BE2C (cell line): ENCODE measurements around the gene DLGAP4.

Experiments used
- DNase-seq: peaks from one replicate; pipeline ENCODE4 v3.0.0-alpha.2; 2020
- H3K27me3 ChIP-seq: fragments of 250-450 bp; sonication (Bioruptor Pico); 2 replicates; pipeline ENCODE4 v1.5.1; 2020; ENCODE audit warnings: mild to moderate bottlenecking
- H3K36me3 ChIP-seq: fragments of 250-450 bp; sonication (Bioruptor Pico); 2 replicates; pipeline ENCODE4 v1.5.1; 2020; ENCODE audit warnings: mild to moderate bottlenecking
- H3K4me1 ChIP-seq: fragments of 250-450 bp; sonication (Bioruptor Pico); 2 replicates; pipeline ENCODE4 v1.5.1; 2020
- H3K4me3 ChIP-seq: 2 replicates; pipeline ENCODE4 v1.5.1; 2011; ENCODE audit warnings: low read depth, low read length
- H3K9me3 ChIP-seq: fragments of 250-450 bp; sonication (Bioruptor Pico); 2 replicates; pipeline ENCODE4 v1.5.1; 2020
- CTCF ChIP-seq: IDR thresholded peaks from 2 replicates; pipeline ENCODE4 v1.5.1; 2012; ENCODE audit warnings: mild to moderate bottlenecking, low read depth, low read length

Gene DLGAP4

GRCh38 chr20:36432096-36432495 is 126.0 kb downstream of the DLGAP4 start:
- no peaks in the 10 kb centered on the region for H3K27me3 ChIP-seq
- no peaks in the 10 kb centered on the region for H3K4me1 ChIP-seq
- H3K9me3 ChIP-seq, result no peaks in the 10 kb centered on the region
- TF ChIP-seq CTCF, result no peak
- DNase-seq, result no peak
- no peaks in the 10 kb centered on the region for H3K36me3 ChIP-seq
- no peak overlapping the region for H3K4me3 ChIP-seq

GRCh38 chr20:36434383-36434782 is 128.2 kb downstream of the DLGAP4 start:
- no peaks in the 10 kb centered on the region for H3K27me3 ChIP-seq
- H3K4me1 ChIP-seq, result no peaks in the 10 kb centered on the region
- TF ChIP-seq CTCF, result no peak
- DNase-seq, result no peak
- H3K4me3 ChIP-seq, result no peak overlapping the region
- no peaks in the 10 kb centered on the region for H3K9me3 ChIP-seq
- H3K36me3 ChIP-seq, result no peaks in the 10 kb centered on the region

DNA sequence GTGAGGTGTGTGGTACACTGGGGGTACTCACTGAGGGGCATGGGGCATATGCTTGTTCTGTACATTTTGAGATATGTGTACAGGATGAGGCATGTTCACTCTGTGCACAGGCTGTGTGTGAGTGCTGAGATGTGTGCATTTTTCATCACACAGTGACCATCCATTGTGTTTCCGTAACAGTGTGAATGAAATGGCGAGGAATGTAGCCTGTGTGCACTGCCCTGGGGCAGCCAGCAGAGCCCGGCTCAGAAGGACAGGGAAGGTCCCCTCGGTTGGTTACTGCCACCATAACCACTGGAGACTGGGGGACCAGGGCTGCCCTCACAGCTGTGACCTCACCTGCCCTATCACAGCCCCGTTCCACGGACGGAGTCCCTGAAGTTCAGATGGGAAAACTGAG is 129.0 kb downstream of the DLGAP4 start:
- H3K9me3 ChIP-seq, result no peaks in the 10 kb centered on the region
- no peaks in the 10 kb centered on the region for H3K27me3 ChIP-seq
- no peak for TF ChIP-seq CTCF
- H3K4me3 ChIP-seq, result no peak overlapping the region
- no peak for DNase-seq
- H3K36me3 ChIP-seq, result no peaks in the 10 kb centered on the region
- H3K4me1 ChIP-seq, result no peaks in the 10 kb centered on the region

GRCh38 chr20:36435592-36436541 is 129.7 kb downstream of the DLGAP4 start:
- no peaks in the 10 kb centered on the region for H3K9me3 ChIP-seq
- no peak for TF ChIP-seq CTCF
- H3K4me1 ChIP-seq, result no peaks in the 10 kb centered on the region
- H3K27me3 ChIP-seq, result no peaks in the 10 kb centered on the region
- H3K4me3 ChIP-seq, result no peak overlapping the region
- no peaks in the 10 kb centered on the region for H3K36me3 ChIP-seq
- peak; percentile 70 for DNase-seq

DNA sequence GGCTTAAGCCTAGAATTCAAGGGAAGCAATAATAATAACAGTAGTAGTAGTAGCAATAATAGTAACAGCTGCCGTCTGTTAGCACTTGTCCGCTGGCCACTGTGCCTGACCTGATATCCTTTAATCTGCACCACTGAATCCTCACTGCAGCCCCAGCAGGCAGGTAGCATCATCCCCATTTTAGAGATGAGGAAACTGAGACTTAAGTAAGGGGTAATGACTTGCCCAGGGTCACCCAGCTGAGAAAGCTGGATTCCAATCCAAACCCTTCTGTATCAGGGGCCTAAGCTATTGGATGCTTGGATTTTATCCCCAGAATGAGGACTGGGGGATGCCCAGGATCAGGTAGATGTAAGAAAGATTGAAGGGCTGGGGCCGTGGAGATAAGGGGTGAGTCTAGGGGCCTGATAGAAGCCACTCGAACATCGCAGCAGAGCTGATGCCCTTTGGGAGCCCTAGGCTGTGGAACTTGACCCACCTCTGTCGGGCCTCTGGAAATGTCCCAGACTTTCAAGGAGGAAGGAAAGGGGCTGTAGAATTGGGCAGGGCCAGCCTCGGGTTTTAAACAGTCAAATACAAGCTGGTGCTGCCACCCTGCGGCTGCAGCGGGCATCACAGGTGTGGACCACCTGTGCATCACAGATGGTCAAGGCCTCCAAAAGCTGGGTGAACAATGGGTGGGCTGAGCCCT is 133.0 kb downstream of the DLGAP4 start:
- peak; percentile 91 for TF ChIP-seq CTCF

GRCh38 chr20:36439731-36440072 is 133.6 kb downstream of the DLGAP4 start:
- no peak for DNase-seq
- no peak for TF ChIP-seq CTCF
- Histone ChIP-seq H3K36me3 (no peaks in the 10 kb centered on the region), H3K27me3 (no peaks in the 10 kb centered on the region), H3K4me3 (no peak overlapping the region), H3K4me1 (no peaks in the 10 kb centered on the region), H3K9me3 (no peaks in the 10 kb centered on the region)

More for the DNA sequence above, 133.0 kb downstream of the DLGAP4 start:
- no peaks in the 10 kb centered on the region for H3K9me3 ChIP-seq
- H3K4me1 ChIP-seq, result no peaks in the 10 kb centered on the region
- peak; percentile 82 for DNase-seq
- H3K27me3 ChIP-seq, result no peaks in the 10 kb centered on the region
- no peaks in the 10 kb centered on the region for H3K36me3 ChIP-seq
- no peak overlapping the region for H3K4me3 ChIP-seq
